ENCODE results near the gene CFAP161. TPM values are rescaled to one million over a fixed set of nuclear protein-coding genes. Genes with fewer than 3 reads are reported as not detected.

Gene CFAP161
- total and polyA plus RNA-seq, 4 donors, result 0.75 to 0.84 TPM; not detected in 2

DNA sequence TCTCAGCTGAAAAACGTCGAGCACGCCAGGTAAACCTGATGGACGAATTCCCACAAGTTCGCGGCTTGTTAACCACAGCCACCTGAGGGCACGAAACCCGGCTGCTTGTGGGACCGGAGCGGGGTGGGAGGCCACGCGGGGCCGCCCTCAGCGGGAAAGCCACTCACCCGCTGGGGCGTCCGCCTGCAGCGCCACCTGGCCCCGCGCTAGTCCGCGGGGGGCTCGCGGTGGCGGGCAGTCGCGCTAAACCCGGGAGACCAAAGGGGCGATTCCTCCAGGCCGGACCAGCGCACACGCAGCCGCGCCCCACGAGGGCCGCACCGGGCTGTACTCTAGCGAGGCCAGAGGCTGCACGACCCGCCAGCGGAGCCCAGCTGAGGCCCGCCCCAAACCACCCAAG is 15.7 kb upstream of the CFAP161 start:
- Histone ChIP-seq H3K36me3 (ENCODE audit: control insufficient read depth in 4 of 4, insufficient read depth in 3 of 4, low read depth in 1 of 4, low read length in 3 of 4) (no peaks in the 10 kb centered on the region), H3K4me1 (ENCODE audit: control insufficient read depth in 4 of 4, insufficient read depth in 4 of 4, low read length in 3 of 4) (peaks cover 2 to 8% (median 4%) of the 10 kb centered on the region in 4 donors), H3K4me3 (ENCODE audit: low read depth in 1 of 3, low read length in 3 of 3) (peak overlapping the region in 1 of 3 donors; percentile 41), H3K27me3 (ENCODE audit: control insufficient read depth in 4 of 4, insufficient read depth in 4 of 4, low read length in 3 of 4) (no peaks in the 10 kb centered on the region), H3K9me3 (ENCODE audit: control insufficient read depth in 4 of 4, low read length in 3 of 4) (no peaks in the 10 kb centered on the region), H3K27ac (ENCODE audit: low read depth in 1 of 2, low read length in 2 of 2) (no peak overlapping the region), H3K9ac (ENCODE audit: low read depth in 1 of 2, low read length in 2 of 2) (no peak overlapping the region)
- no peak for DNase-seq (ENCODE audit: low spot score)
- no peak for TF ChIP-seq YY1 (IDR thresholded peaks at IDR 0.05)
- no peak for TF ChIP-seq EGR1 (IDR thresholded peaks at IDR 0.05; ENCODE audit: low read depth in 2 of 2)
- TF ChIP-seq TAF1 (conservative IDR thresholded peaks at IDR 0.05), result no peak
- no peak for TF ChIP-seq FOXA1 (IDR thresholded peaks at IDR 0.05)
- TF ChIP-seq, protein P1, sequence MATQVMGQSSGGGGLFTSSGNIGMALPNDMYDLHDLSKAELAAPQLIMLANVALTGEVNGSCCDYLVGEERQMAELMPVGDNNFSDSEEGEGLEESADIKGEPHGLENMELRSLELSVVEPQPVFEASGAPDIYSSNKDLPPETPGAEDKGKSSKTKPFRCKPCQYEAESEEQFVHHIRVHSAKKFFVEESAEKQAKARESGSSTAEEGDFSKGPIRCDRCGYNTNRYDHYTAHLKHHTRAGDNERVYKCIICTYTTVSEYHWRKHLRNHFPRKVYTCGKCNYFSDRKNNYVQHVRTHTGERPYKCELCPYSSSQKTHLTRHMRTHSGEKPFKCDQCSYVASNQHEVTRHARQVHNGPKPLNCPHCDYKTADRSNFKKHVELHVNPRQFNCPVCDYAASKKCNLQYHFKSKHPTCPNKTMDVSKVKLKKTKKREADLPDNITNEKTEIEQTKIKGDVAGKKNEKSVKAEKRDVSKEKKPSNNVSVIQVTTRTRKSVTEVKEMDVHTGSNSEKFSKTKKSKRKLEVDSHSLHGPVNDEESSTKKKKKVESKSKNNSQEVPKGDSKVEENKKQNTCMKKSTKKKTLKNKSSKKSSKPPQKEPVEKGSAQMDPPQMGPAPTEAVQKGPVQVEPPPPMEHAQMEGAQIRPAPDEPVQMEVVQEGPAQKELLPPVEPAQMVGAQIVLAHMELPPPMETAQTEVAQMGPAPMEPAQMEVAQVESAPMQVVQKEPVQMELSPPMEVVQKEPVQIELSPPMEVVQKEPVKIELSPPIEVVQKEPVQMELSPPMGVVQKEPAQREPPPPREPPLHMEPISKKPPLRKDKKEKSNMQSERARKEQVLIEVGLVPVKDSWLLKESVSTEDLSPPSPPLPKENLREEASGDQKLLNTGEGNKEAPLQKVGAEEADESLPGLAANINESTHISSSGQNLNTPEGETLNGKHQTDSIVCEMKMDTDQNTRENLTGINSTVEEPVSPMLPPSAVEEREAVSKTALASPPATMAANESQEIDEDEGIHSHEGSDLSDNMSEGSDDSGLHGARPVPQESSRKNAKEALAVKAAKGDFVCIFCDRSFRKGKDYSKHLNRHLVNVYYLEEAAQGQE (IDR thresholded peaks at IDR 0.05), result no peak
- no peak for TF ChIP-seq HNF4A (conservative IDR thresholded peaks at IDR 0.05)
- TF ChIP-seq, protein P2, sequence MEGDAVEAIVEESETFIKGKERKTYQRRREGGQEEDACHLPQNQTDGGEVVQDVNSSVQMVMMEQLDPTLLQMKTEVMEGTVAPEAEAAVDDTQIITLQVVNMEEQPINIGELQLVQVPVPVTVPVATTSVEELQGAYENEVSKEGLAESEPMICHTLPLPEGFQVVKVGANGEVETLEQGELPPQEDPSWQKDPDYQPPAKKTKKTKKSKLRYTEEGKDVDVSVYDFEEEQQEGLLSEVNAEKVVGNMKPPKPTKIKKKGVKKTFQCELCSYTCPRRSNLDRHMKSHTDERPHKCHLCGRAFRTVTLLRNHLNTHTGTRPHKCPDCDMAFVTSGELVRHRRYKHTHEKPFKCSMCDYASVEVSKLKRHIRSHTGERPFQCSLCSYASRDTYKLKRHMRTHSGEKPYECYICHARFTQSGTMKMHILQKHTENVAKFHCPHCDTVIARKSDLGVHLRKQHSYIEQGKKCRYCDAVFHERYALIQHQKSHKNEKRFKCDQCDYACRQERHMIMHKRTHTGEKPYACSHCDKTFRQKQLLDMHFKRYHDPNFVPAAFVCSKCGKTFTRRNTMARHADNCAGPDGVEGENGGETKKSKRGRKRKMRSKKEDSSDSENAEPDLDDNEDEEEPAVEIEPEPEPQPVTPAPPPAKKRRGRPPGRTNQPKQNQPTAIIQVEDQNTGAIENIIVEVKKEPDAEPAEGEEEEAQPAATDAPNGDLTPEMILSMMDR (IDR thresholded peaks at IDR 0.05; ENCODE audit: low read depth, low read length, missing input control), result no peak
- TF ChIP-seq, protein P3, sequence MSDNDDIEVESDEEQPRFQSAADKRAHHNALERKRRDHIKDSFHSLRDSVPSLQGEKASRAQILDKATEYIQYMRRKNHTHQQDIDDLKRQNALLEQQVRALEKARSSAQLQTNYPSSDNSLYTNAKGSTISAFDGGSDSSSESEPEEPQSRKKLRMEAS (IDR thresholded peaks at IDR 0.05), result no peak
- TF ChIP-seq, protein P4, sequence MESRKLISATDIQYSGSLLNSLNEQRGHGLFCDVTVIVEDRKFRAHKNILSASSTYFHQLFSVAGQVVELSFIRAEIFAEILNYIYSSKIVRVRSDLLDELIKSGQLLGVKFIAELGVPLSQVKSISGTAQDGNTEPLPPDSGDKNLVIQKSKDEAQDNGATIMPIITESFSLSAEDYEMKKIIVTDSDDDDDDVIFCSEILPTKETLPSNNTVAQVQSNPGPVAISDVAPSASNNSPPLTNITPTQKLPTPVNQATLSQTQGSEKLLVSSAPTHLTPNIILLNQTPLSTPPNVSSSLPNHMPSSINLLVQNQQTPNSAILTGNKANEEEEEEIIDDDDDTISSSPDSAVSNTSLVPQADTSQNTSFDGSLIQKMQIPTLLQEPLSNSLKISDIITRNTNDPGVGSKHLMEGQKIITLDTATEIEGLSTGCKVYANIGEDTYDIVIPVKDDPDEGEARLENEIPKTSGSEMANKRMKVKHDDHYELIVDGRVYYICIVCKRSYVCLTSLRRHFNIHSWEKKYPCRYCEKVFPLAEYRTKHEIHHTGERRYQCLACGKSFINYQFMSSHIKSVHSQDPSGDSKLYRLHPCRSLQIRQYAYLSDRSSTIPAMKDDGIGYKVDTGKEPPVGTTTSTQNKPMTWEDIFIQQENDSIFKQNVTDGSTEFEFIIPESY (IDR thresholded peaks at IDR 0.05), result no peak
- TF ChIP-seq RAD21 (IDR thresholded peaks at IDR 0.05), result no peak
- no peak for TF ChIP-seq FOXA2 (IDR thresholded peaks at IDR 0.05)
- no peak for TF ChIP-seq SP1 (IDR thresholded peaks at IDR 0.05)
- TF ChIP-seq RXRA (IDR thresholded peaks at IDR 0.05), result no peak
- TF ChIP-seq, protein P5, sequence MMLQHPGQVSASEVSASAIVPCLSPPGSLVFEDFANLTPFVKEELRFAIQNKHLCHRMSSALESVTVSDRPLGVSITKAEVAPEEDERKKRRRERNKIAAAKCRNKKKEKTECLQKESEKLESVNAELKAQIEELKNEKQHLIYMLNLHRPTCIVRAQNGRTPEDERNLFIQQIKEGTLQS (IDR thresholded peaks at IDR 0.05), result no peak
- TF ChIP-seq HNF4G (IDR thresholded peaks at IDR 0.05), result no peak
- no peak for TF ChIP-seq JUND (IDR thresholded peaks at IDR 0.05)
- TF ChIP-seq NR2F2 (IDR thresholded peaks at IDR 0.05), result no peak
- TF ChIP-seq GABPA (IDR thresholded peaks at IDR 0.05 in 1 of 2, conservative IDR thresholded peaks at IDR 0.05 in 1 of 2), result no peak
- 28% methylated on average over 42 of the region's 42 CpGs for WGBS

All from liver (tissue), 9 donors.